Peyer's patch (tissue), 4 donors: ENCODE data around the gene EYA2.

Experiments
- CTCF ChIP-seq, 6 experiments: fragments of 450-650 bp in 4 of 6; fragments of 200-600 bp in 2 of 6; sonication (generic) in 1 of 6; IDR thresholded peaks; one replicate each; pipeline ENCODE4 v1.5.1; 2017 to 2019; ENCODE audit warnings: antibody characterized with exemption in 6 of 6, mild to moderate bottlenecking in 3 of 6, moderate library complexity in 1 of 6
- POLR2A ChIP-seq, 2 donors: fragments of 450-650 bp; IDR thresholded peaks; one replicate each; pipeline ENCODE4 v1.5.1; 2017; ENCODE audit warnings: antibody characterized with exemption in 2 of 2, mild to moderate bottlenecking in 2 of 2, moderate library complexity in 2 of 2

- no peak for TF ChIP-seq CTCF (IDR thresholded peaks at IDR 0.05)
- TF ChIP-seq POLR2A (IDR thresholded peaks at IDR 0.05) = no peak
These were observed 20.2 kb downstream of the EYA2 start for GRCh38 chr20:46914789-46915379.
